B cell (primary cell): ENCODE data around the gene CRTC3. TPM values are rescaled to one million over a fixed set of nuclear protein-coding genes. Genes with fewer than 3 reads are reported as not detected.

Experiments
- ATAC-seq: fragments of 200-7000 bp; cut with Tn5 transposase; one replicate; pipeline ENCODE4 v1.10.0; 2021; ENCODE audit warnings: low read depth, mild to moderate bottlenecking, moderate number of reproducible peaks, moderate library complexity
- CTCF ChIA-PET: fragments of 350-600 bp; sonication (Branson Sonifier 250); formaldehyde crosslinking; loops from one replicate; lab custom pipeline; 2021; ENCODE audit warnings: antibody characterized with exemption, inconsistent platforms; lab: Charles Lee
- POLR2A ChIA-PET: fragments of 350-600 bp; sonication (Branson Sonifier 250); formaldehyde crosslinking; loops from one replicate; lab custom pipeline; 2021; ENCODE audit warnings: antibody characterized with exemption; lab: Charles Lee
- DNase-seq: peaks from one replicate; pipeline ENCODE4 v3.0.0; 2013
- H2AFZ ChIP-seq: 2 replicates; pipeline ENCODE4 v1.6.1; 2012; ENCODE audit warnings: mild to moderate bottlenecking, low read depth, low read length; ENCODE audit not compliant: insufficient read depth, poor library complexity, severe bottlenecking
- H3K27ac ChIP-seq, 2 donors: 1 replicate in 1 of 2; 2 replicates in 1 of 2; pipeline ENCODE4 v1.5.1; 2012 to 2013; ENCODE audit warnings: low read length in 2 of 2, mild to moderate bottlenecking in 2 of 2, moderate library complexity in 1 of 2
- H3K27me3 ChIP-seq, 4 experiments: fragments of 200-600 bp in 1 of 4; sonication (generic) in 1 of 4; replicated peaks in 1 of 4; 1 replicate in 2 of 4; 2 replicates in 2 of 4; pipeline versions ENCODE4 v1.6.1 to v1.7.0; 2013 to 2016; ENCODE audit warnings: low read length in 3 of 4, mild to moderate bottlenecking in 2 of 4, mixed read lengths in 1 of 4, moderate library complexity in 1 of 4; ENCODE audit not compliant: insufficient read depth in 4 of 4, control insufficient read depth in 3 of 4; ENCODE audit errors: control extremely low read depth in 1 of 4
- H3K36me3 ChIP-seq, 2 experiments: replicated peaks in 1 of 2; 1 replicate in 1 of 2; 2 replicates in 1 of 2; pipeline versions ENCODE4 v1.6.1 to v1.7.1; 2013; ENCODE audit warnings: low read length in 1 of 2; ENCODE audit not compliant: insufficient read depth in 2 of 2, control insufficient read depth in 1 of 2; ENCODE audit errors: control extremely low read depth in 1 of 2, extremely low read depth in 1 of 2
- H3K4me1 ChIP-seq, 2 donors: fragments of 200-600 bp in 1 of 2; sonication (generic) in 1 of 2; 1 replicate in 1 of 2; 2 replicates in 1 of 2; pipeline versions ENCODE4 v1.5.1 to v1.6.1; 2013 to 2017; ENCODE audit warnings: low read length in 2 of 2; ENCODE audit not compliant: control insufficient read depth in 2 of 2, insufficient read depth in 2 of 2
- H3K4me2 ChIP-seq: replicated peaks from 2 replicates; pipeline ENCODE3; 2012; ENCODE audit warnings: mild to moderate bottlenecking, low read depth, low read length; ENCODE audit not compliant: poor library complexity, severe bottlenecking
- H3K4me3 ChIP-seq, 5 experiments: fragments of 200-600 bp in 1 of 5; sonication (generic) in 1 of 5; 1 replicate in 3 of 5; 2 replicates in 2 of 5; pipeline versions ENCODE4 v1.5.1 to v1.7.0; 2011 to 2016; ENCODE audit warnings: low read length in 4 of 5, mild to moderate bottlenecking in 4 of 5, low read depth in 2 of 5, control low read depth in 1 of 5, moderate library complexity in 1 of 5; ENCODE audit not compliant: insufficient read depth in 1 of 5; ENCODE audit errors: control extremely low read depth in 1 of 5, extremely low read depth in 1 of 5
- H3K79me2 ChIP-seq: fragments of 200-600 bp; sonication (generic); one replicate; pipeline ENCODE4 v1.6.0; 2016; ENCODE audit warnings: low read length; ENCODE audit not compliant: control insufficient read depth, insufficient read depth
- H3K9ac ChIP-seq: fragments of 200-600 bp; sonication (generic); 2 replicates; pipeline ENCODE4 v1.6.1; 2017; ENCODE audit warnings: mild to moderate bottlenecking, low read length, moderate library complexity
- H3K9me3 ChIP-seq, 3 donors: one replicate each; pipeline versions ENCODE4 v1.6.1 to v1.7.1; 2013; ENCODE audit warnings: low read length in 2 of 3; ENCODE audit not compliant: control insufficient read depth in 2 of 3, insufficient read depth in 1 of 3; ENCODE audit errors: control extremely low read depth in 1 of 3
- H4K20me1 ChIP-seq: 2 replicates; pipeline ENCODE4 v1.6.0; 2012; ENCODE audit warnings: mild to moderate bottlenecking, low read length; ENCODE audit not compliant: insufficient read depth, control insufficient read depth, poor library complexity, severe bottlenecking
- H3K27ac Mint-ChIP-seq: one replicate; pipeline ENCODE4 v1.8.0; 2021; ENCODE audit warnings: mixed read lengths
- H3K27me3 Mint-ChIP-seq: one replicate; pipeline ENCODE4 v1.8.0; 2021; ENCODE audit warnings: mixed read lengths
- H3K4me1 Mint-ChIP-seq: one replicate; pipeline ENCODE4 v1.8.0; 2021; ENCODE audit warnings: mixed read lengths
- H3K4me3 Mint-ChIP-seq: one replicate; pipeline ENCODE4 v1.8.0; 2021; ENCODE audit warnings: mixed read lengths
- H3K9me3 Mint-ChIP-seq: one replicate; pipeline ENCODE4 v1.8.0; 2022; ENCODE audit warnings: mixed read lengths; ENCODE audit not compliant: insufficient read depth
- EZH2 ChIP-seq: IDR thresholded peaks from 2 replicates; pipeline ENCODE4 v1.6.1; 2012; ENCODE audit warnings: borderline replicate concordance, low read depth, mild to moderate bottlenecking, moderate library complexity, low read length; ENCODE audit not compliant: insufficient read depth, poor library complexity, severe bottlenecking
- WGBS: methylation state at CpG from one replicate; pipeline ENCODE4 v1.1.5; 2013; ENCODE audit warnings: missing lambda C conversion rate; ENCODE audit not compliant: insufficient coverage; 5-methylcytosine and 5-hydroxymethylcytosine counted together
- intact Hi-C: fragments of 100-400 bp; cut with micrococcal nuclease; formaldehyde crosslinking; loops from one replicate; pipeline ENCODE4 v1.10.0; 2022
- polyA plus RNA-seq: library from polyadenylated mRNA; depleted of rRNA; stranded (reverse); fragments of >200 nt; gene quantifications from 2 replicates; pipeline ENCODE4 v1.2.3, GENCODE V29; 2012
- total RNA-seq, 2 donors: library from RNA; stranded (reverse); fragments of 120-200 nt in 1 of 2; gene quantifications; 1 replicate in 1 of 2; 2 replicates in 1 of 2; pipeline versions ENCODE4 v1.2.3 to v1.2.4, GENCODE V29; 2013 to 2022
- TF ChIP-seq, protein P1 (sequence below): fragments of 200-600 bp; IDR thresholded peaks from one replicate; pipeline ENCODE4 v1.8.0; 2022; ENCODE audit warnings: antibody characterized with exemption, mild to moderate bottlenecking

Gene CRTC3
- total and polyA plus RNA-seq, 2 donors (not counting 1 experiment from before 2014, with no cell fraction given), result 34.7 to 95.8 TPM

DNA sequence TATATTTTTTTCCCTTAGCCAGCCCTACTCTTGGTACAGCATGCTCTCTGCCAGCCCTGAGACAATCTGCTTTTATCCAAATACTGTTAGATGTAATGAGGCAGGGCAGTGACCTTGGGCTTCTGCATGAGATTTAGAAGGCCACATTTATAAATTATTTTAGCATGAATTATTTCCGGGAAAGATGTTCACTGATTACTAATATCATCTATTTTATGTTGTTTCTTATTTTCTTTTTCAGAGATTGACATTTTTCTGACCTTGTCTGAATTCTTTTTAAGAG is 23.1 kb downstream of the CRTC3 start:
- intact Hi-C loops, result no loop called here
- H3K27me3 ChIP-seq, result no peaks in the 10 kb centered on the region
- ChIA-PET POLR2A (interaction anchor here (0.6 kb wide), 1 partner anchor 34 kb away, joined by 6 read pairs; no protein-coding TSS in a partner anchor), CTCF (interaction anchor here (0.9 kb wide), 1 partner anchor 22 kb away, joined by 3 read pairs; no protein-coding TSS in a partner anchor)
- no peak overlapping the region for H3K27ac ChIP-seq
- H3K27me3 Mint-ChIP-seq, result no peaks in the 10 kb centered on the region
- H3K9me3 Mint-ChIP-seq, result no peaks in the 10 kb centered on the region
- peaks cover 43 to 67% of the 10 kb centered on the region in 2 donors for H3K4me1 ChIP-seq
- peaks cover 63% of the 10 kb centered on the region for H3K4me1 Mint-ChIP-seq
- H2AFZ ChIP-seq, result no peak overlapping the region
- peak overlapping the region; percentile 53 for H3K27ac Mint-ChIP-seq
- no peak overlapping the region for H3K4me3 ChIP-seq
- no peak overlapping the region for H3K4me3 Mint-ChIP-seq
- H4K20me1 ChIP-seq, result peaks cover 30% of the 10 kb centered on the region
- DNase-seq, result no peak
- H3K79me2 ChIP-seq, result peaks cover 63% of the 10 kb centered on the region
- no peak for ATAC-seq
- H3K36me3 ChIP-seq, result peaks cover 1 to 4% of the 10 kb centered on the region in 2 experiments
- no peaks in the 10 kb centered on the region for H3K9me3 ChIP-seq
- TF ChIP-seq EZH2, result no peak
- H3K9ac ChIP-seq, result no peak overlapping the region
- no peak overlapping the region for H3K4me2 ChIP-seq
- no CpG with 5 or more reads among the region's 1 CpG for WGBS

DNA sequence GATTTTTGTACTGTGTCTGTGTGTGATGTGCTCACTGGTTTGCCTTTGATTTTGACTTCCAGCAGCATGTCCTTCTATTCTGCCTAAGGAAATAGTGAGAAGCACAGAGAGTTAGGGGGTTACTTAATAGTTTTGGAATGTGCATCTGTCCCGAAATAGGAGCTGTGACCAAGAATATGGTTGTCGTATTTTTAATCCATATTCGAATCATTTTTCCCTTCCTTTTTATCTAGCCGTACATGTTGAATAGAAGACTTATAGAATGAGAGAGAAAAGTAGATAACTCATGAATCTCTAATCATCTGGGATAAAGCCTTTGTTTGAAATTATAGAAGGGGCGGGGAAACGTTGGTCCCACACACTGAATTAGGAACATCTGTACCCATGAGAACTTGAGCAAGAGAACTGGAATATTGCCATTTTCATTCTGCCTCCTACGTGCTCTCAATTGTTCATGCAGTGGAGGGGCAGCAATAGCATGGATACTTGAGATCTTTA is 23.6 kb downstream of the CRTC3 start:
- Histone ChIP-seq H3K9ac (no peak overlapping the region), H3K36me3 (peaks cover 1 to 4% of the 10 kb centered on the region in 2 experiments), H3K4me2 (no peak overlapping the region), H4K20me1 (peaks cover 35% of the 10 kb centered on the region), H3K4me1 (peaks cover 47 to 68% of the 10 kb centered on the region in 2 donors), H3K27ac (no peak overlapping the region), H3K79me2 (peaks cover 63% of the 10 kb centered on the region), H2AFZ (no peak overlapping the region), H3K9me3 (no peaks in the 10 kb centered on the region), H3K27me3 (no peaks in the 10 kb centered on the region), H3K4me3 (no peak overlapping the region)
- Mint-ChIP-seq H3K27ac (peak overlapping the region; percentile 3), H3K9me3 (no peaks in the 10 kb centered on the region), H3K27me3 (no peaks in the 10 kb centered on the region), H3K4me1 (peaks cover 64% of the 10 kb centered on the region), H3K4me3 (no peak overlapping the region)
- ChIA-PET POLR2A (no interaction called here), CTCF (no interaction called here)
- DNase-seq (no peak), ATAC-seq (no peak)
- TF ChIP-seq EZH2, result no peak
- TF ChIP-seq, protein P1, sequence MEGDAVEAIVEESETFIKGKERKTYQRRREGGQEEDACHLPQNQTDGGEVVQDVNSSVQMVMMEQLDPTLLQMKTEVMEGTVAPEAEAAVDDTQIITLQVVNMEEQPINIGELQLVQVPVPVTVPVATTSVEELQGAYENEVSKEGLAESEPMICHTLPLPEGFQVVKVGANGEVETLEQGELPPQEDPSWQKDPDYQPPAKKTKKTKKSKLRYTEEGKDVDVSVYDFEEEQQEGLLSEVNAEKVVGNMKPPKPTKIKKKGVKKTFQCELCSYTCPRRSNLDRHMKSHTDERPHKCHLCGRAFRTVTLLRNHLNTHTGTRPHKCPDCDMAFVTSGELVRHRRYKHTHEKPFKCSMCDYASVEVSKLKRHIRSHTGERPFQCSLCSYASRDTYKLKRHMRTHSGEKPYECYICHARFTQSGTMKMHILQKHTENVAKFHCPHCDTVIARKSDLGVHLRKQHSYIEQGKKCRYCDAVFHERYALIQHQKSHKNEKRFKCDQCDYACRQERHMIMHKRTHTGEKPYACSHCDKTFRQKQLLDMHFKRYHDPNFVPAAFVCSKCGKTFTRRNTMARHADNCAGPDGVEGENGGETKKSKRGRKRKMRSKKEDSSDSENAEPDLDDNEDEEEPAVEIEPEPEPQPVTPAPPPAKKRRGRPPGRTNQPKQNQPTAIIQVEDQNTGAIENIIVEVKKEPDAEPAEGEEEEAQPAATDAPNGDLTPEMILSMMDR, result no peak
- WGBS, result 93% methylated on average over 2 of the region's 7 CpGs
- intact Hi-C loops, result no loop called here
